GM18511 (cell line): ENCODE results near the gene KIF7.
"Not testable (repeated sequence)": the region's sequence is repeated elsewhere in the genome, so short reads cannot be mapped to it uniquely, and the experiment has no call there.

Source experiments
- ATAC-seq: cut with Tn5 transposase; IDR thresholded peaks from one replicate; pipeline ENCODE4 v1.9.1; 2021; ENCODE audit warnings: mild to moderate bottlenecking, moderate library complexity; ENCODE audit not compliant: unreplicated experiment

KIF7 gene

DNA sequence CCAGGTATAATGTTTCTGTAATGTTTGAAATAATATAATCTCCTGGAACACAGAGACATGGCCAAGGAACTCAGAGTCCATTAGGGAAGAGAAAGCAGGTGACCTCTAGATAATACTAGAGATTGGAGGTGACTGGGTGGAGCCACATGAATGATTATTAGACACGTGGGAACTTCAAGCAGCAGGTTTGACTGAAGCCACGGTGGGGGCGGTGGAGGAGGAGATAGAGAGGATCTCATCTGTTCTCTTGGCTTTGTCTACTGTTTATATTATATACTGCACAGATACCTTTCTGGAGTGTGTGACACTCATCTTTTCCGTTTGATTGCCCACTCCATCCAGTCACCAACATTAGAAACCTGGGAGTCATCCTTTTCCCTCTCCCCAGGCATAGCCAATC is 33.7 kb downstream of the KIF7 start:
- ATAC-seq: no peak

DNA sequence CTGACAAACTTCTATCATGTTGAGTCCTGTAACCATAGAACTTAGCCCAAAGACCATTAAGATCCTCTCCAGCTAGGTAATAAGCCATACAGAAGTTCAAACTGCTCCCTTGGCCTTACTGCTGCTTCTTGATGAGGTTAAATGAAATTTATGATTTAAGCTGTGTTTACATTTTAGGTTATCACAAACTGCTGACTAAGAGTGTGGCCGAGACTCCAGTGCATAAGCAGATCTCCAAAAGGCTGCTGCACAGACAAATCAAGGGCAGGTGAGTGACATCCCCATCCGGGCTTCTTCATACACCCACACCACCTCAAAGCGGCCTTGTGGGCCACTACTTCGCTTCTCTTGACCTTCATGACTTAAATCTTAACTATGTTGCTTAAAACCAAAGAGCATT is 39.0 kb downstream of the KIF7 start:
- ATAC-seq: no peak

DNA sequence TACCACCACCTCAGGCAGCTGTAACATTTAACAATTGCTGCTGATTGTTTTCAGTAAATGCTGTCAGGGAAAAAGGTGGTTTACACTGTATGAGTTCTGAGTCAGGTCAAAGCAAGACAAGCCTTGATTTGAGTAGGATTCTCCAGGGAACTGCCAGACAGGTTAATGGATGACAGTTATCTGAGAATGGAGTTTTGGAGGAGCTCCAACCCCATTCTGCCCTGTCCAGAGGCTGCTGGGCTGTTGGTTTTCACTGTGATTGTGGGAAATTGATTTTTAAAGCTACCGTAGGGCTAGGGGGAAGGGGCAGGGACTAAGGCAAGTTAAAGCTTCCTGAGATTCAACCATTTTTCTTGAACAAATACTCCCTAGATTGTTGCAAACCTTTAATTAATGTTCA is 40.1 kb downstream of the KIF7 start:
- ATAC-seq: no peak

DNA sequence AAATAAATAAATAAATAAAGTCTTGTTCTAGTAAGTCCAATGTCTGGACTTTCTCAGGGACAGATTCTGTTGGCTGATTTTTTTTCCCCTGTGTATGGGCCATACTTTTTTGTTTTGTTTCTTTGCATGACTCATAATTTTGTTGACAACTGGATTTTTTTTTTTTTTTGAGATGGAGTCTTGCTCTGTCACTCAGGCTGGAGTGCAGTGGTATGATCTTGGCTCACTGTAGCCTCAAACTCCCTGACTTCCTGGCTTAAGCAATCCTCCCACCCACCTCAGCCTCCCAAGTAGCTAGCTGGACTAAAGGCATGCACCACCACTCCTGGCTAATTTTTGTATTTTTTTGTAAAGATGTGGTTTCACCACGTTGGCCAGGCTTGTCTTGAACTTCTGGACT is 41.1 kb downstream of the KIF7 start:
- no peak for ATAC-seq

DNA sequence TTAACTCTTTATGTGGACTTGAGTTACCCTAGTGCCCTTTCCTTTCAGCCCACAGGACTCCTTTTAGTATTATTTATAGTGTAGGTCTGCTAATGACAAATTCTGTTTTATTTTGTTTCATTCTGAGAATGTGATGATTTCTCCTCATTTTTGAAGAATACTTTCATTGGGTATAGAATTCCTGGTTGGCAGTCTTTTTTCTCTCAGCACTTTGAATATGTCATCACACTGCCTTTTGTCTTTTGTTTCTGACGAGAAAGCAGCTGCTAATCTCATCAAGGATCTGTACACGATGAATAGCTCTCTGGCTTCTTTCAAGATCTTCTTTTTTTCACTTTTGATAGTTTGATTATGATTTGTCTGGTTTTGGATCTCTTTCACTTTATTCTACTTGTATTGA is 42.2 kb downstream of the KIF7 start:
- ATAC-seq: no peak

DNA sequence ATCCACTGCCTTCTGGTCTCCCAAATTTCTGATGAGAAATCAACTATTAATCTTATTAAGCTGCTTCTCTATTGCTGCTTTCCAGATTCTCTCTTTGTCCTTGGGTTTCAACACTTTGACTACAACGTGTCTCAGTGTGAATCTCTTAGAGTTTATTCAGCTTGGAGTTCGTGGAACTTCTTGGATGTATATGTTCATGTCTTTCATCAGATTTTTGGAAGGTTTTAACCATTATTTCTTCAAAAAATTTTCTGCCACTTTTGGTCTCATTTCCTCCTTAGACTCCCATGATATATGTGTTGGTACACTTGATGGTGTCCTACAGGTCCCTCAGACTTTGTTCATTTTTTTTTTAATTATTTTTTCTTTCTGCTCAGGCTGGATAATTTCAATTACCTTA is 44.0 kb downstream of the KIF7 start:
- no peak for ATAC-seq

DNA sequence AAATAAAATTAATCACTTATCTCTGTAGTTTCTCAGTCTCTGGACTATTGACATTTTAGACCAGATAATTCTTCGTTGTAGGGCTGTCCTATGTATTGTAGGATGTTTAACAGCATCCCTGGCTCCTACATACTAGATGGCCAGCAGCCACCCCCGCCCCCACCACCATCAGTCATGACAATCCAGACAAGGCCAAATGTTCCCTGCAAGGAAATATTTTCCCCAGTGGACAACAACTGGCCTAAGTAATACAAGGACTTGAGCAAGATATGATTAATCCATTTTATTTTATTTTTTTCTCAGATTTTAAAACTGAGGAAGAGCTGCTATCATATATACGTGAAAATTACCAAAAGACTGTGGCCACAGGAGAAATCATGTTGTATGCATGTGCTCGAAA is 56.2 kb downstream of the KIF7 start:
- no peak for ATAC-seq

DNA sequence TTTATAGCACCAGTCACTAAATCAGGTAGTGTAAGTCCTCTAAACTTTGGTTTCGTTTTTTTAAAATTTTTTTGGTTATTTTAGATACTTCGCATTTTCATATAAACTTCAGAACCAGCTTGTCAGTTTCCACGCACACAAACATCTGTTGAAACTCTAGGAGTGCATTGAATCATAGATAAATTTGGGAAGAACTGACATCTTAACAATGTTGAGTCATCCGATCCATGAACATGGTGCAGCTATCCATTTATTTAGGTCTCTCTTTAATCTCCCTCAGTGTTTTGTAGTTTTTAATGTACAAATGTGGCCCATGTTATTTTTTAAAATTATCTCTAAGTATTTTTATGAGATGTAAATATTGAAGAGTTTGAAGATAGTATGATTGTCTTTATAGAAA is 62.2 kb downstream of the KIF7 start:
- no peak for ATAC-seq

DNA sequence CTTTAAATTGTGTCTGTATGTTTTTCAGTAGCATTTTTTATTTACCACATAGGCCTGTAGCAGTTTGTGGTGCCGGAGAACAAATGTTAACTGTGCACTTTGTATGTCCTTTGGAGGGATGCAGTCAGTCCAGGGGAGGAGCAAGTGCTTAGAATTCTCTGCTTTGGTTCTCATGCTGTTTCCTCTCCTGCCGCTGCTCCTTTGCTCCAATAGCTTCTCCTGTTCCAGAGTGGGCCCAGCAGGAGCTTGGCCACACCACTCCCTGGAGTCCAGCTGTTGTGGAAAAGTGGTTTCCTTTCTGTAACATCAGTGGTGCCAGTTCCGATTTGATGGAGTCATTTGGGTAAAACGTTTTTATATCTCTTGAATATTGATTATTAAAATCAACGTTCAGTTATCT is 63.4 kb downstream of the KIF7 start:
- no peak for ATAC-seq

DNA sequence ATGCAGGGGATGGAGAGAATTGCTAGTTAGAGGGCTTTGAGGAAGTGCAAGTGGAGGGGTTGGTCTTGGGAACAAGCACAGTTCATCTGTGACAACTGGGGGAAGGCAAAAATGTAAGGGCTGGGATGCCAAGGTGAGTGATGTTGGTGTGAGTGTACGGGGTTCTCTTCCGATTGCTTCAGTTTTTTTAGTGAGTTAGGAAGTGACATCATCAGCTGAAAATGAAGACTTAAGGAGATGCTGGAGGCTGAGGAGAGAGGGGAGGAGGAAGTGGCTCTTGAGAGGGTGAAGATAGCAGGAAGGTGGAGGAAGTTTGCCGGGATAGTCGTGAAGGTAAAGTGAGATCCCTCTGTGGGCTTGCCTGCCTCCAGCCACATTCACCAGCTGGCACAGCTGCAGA is 67.3 kb downstream of the KIF7 start:
- no peak for ATAC-seq

DNA sequence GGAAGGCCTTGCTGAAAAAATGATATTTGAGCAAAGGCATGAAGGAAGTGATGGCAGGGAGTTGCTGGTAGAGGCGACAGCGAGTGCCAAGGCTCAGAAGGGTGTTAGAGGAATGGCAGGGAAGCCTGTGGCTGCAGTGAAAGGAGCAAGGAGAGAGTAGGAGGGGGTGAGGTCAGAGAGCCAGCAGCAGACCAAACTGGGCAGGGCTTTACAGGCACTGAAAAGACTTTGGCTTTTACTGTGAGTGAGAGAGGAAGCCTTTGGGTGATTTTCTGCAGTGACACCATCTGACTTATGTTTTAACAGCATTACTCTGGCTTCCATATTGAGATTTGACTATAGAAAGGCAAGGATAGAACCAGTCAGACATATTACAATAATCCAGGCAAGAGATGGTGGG is 68.6 kb downstream of the KIF7 start:
- ATAC-seq: no peak

DNA sequence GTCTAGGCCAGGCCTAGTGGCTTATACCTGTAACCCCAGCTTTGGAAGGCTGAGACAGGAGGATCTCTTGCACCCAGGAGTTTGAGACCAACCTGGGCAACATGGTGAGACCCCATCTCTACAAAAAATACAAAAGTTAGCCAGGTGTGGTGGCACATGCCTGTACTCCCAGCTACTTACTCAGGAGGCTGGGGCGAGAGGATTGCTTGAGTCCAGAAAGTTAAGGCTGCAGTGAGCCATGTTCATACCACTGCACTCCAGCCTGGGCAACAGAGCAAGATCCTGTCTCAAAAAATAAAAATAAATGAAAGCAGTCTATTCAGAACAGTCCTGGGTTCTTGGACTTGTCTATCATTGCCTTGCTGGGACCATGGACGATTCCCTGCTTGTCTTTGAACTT is 74.5 kb downstream of the KIF7 start:
- not testable (repeated sequence) for ATAC-seq

DNA sequence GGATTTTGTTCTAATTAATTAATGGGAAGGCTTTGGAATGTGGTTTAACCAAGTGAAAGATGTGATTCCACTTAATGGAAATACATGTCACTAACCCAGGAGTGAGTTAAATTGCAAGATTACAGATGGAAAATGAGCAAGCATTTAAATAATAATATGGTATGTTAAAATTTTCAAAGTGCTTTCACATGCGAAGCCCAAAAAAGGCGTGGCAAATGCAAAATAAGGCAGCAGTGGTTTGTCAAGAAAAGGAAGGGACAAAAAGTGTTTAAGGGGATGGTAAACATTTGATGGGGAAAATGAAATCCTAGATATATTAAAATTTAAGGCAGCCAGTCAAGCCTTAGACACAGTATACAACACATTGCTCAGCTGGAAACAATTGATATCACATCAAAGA is 77.1 kb downstream of the KIF7 start:
- ATAC-seq: no peak
